HG02870 (cell line): ENCODE results near the gene CLDN14.

Source experiments
- ATAC-seq: cut with Tn5 transposase; IDR thresholded peaks from one replicate; pipeline ENCODE4 v1.9.1; 2021; ENCODE audit warnings: mild to moderate bottlenecking, moderate library complexity; ENCODE audit not compliant: unreplicated experiment

CLDN14 gene

DNA sequence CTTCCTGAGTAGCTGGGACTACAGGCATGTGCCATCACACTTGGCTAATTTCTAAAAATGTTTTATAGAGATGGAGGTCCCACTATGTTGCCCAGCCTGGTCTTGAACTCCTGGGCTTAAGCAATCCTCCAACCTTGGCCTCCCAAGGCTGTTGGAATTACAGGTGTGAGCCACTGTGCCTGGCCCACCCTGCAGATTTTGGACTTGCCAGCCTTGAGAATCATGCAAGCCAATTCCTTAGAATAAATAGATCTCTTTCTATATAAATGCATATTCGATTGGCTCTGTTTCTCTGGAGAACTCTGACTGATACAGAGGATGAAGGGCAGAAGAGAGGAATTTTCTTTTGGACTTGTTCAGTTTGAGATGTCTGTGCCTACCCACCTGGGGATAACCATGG is 6.7 kb downstream of the CLDN14 start:
- no peak for ATAC-seq

DNA sequence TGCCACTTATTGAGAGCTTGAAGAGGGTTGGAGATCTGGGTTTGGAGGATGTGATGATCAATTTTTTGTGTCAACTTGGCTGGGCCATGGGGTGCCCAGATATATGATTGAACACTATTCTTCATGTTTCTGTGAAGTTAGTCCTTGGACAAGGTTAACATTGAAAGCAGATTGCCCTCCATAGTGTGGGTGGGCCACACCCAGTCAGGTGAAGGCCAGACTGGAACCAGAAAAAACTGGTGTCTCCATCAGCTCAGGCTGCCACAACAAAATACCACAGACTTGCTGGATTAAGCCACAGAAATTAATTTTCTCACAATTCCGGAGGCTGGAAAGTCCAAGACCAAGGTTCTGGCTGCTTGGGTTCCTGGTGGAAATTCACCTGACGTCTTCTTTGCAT is 7.5 kb downstream of the CLDN14 start:
- no peak for ATAC-seq

DNA sequence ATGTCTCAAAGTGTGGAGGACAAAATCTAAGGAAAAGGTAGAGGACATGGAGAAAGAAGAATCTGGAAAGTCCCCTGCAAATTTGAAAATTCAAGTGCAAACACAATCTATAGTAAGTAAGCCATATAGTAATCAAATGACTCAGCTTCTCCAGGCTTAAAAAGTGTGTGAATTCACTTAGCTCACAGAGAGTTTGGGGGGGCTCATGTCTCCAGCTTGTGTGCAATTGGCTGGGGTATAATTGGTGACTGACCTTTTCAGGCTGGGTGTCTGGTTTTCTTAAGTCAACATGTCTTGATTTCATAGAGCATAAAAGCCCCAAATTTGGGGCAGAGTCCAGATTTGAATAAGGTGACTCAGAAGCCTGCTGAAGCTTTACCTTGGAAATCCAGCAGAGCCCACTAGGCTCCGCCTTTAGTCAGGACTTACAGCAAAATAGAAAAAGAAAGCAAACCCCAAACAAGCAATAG is 8.6 kb downstream of the CLDN14 start:
- peak; percentile 84 for ATAC-seq

DNA sequence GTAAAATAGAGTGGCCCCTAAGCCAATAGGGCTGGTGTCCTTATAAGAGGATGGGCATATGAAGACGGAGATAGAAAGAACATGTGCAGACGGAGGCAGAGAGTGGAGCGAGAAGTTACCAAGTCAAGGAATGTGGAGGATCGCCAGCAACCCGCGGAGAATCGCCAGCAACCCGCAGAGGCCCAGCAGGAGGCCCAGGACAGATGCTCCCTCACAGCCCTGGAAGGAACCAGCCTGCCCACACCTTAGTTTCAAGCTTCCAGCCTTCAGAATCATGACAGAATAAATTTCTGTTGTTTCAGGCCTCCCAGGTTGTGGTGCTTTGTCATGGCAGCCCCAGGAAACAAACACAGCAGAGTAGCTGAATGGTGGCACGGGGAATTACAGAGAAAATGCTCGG is 9.6 kb downstream of the CLDN14 start:
- ATAC-seq = no peak

GRCh38 chr21:36466061-36466511 is 13.8 kb downstream of the CLDN14 start:
- no peak for ATAC-seq

GRCh38 chr21:36465478-36465877 is 14.4 kb downstream of the CLDN14 start:
- ATAC-seq = no peak

DNA sequence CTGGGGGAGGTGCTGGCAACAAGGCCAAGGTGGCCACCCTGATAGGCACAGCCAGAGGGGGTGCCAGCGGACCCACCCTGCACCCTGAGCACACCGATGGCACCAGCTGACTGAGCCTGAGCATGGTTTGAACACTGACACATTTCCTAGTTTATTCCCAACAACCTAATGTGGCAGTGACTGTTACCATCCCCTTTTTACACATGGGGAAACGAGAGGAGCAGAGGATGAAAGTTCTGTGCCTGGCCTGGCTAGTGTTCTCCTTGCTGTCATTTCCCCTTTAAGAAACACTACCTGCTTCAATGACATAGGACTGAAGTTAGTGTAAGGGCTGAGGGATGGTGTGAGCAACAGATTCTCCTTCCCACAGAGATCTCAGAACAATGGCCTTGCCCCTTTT is 15.3 kb downstream of the CLDN14 start:
- no peak for ATAC-seq

- no peak for ATAC-seq
Observed at GRCh38 chr21:36463991-36464390, 15.9 kb downstream of the CLDN14 start.

- ATAC-seq = no peak
Observed at GRCh38 chr21:36463204-36463603, 16.7 kb downstream of the CLDN14 start.

- ATAC-seq = no peak
Observed at GRCh38 chr21:36461918-36462486, 17.9 kb downstream of the CLDN14 start.

GRCh38 chr21:36461277-36461917 is 18.5 kb downstream of the CLDN14 start:
- no peak for ATAC-seq

DNA sequence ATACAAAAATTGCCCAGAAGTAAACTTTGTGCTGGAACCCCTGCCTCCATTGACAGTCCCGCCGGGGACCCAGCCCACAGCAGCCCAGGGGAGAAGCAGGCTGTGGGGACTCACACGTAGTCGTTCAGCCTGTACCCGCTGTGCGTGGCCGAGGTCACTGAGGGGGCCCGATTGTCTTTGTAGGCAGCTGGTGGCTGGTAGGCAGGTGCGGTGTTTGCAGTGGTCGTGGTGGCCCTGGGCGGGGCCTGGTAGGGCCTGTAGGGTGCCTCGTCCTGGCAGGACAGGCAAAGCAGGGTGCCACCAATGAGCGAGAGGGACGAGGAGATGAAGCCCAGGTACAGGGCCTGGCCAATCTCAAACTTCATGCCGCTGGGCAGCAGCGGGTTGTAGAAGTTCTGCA is 19.1 kb downstream of the CLDN14 start:
- no peak for ATAC-seq

GRCh38 chr21:36459098-36459497 is 20.8 kb downstream of the CLDN14 start:
- no peak for ATAC-seq

DNA sequence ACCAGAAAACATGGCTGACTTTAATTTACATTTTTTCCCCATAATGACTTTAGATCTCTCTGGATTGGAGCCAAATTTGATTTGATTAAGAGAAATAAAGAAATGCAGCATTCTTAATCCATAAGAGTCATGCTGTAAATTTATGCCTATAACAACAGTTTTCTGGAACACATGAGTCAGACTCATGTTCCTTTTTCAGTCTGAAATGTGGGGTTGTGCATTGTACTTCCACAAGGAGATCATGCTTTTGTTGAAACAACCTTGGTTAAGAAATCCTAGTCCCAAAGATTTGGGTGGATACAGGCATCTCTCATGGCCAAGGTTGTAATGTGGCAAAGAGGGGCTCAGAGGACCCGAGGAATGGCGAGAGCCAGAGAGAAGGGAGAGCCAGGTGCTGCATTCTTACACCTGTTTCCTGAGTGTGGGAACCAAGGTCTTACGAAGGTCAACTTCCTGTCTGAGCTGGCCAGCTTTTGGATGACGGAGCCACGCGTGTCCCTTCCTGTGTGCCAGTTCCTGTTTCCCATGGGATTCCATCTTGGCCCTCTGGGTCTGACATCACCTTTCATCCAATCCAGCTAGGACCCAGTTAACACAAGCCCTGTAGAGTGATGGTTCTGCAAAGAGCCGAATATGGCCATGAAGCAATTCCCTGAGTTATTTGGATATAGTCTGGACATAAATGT is 23.1 kb downstream of the CLDN14 start:
- ATAC-seq = no peak

GRCh38 chr21:36454706-36455105 is 25.2 kb downstream of the CLDN14 start:
- no peak for ATAC-seq

- no peak for ATAC-seq
Observed at GRCh38 chr21:36454093-36454531, 25.8 kb downstream of the CLDN14 start.

DNA sequence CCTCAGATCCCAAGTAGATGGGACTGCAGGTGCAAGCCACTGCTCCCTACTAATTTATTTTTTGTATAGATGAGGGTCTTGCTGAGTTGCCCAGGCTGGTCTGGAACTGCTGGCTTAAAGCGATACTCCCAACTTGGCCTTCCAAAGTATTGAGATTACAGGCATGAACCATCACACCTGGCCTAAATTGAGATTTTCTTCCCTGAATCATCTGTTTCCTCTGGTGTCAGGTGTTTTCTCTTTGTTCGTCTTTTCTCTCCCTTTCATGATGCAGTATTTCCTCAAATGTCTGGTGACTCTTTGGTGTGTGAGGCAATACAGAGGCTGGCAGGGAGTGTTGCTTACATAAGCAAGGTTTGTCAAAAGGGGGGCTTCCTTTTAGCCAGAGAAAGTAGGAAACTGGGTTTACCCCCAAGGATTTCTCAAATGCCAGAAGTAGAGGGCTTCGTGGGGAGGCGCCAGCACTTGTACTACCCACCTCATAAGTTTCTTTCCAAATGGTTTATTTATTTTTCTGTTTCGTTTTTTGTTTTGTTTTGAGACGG is 27.6 kb downstream of the CLDN14 start:
- ATAC-seq = no peak

GRCh38 chr21:36451506-36451905 is 28.4 kb downstream of the CLDN14 start:
- ATAC-seq = no peak

DNA sequence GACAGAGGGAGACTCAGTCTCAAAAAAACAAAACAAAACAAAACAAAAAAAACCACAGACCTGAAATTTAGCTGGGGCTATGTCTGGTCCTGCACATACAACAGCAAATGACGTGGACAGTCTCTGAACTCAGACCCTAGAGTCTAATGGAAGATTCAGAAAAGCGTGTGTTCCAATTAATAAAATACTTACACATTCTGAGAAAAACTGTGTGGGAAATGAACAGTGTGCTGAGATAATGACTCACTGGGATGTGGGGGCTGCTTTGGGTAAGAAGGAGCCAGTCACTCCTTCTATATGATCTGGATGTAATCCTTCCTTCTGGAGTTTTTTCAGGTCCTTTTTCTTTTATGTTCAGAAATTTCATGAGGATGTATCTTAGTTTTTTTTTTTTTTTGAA is 29.4 kb downstream of the CLDN14 start:
- ATAC-seq = no peak

DNA sequence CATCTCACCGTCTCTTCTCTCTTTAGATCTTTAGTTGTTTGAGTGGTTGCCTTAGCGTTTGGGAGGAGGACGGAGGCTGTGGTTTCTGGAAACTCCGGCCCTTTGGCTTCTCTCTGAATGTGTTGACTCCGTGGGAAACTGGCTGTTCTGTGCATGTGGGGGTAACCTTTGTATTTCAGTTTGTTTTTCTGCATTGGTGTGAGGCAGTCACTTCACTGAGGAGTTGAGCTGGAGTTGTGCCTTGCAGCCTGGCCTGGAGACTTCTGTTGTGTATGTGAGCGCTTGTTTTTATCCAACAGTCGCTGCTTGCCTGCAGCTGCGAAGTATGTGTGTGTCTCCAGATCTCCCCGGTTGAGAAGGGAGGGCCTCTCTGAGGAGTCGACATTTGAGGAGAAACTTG is 33.6 kb downstream of the CLDN14 start:
- no peak for ATAC-seq

- no peak for ATAC-seq
Observed at GRCh38 chr21:36441715-36442114, 38.2 kb downstream of the CLDN14 start.

GRCh38 chr21:36437745-36438128 is 42.2 kb downstream of the CLDN14 start:
- ATAC-seq = no peak
